NT2/D1 (cell line): ENCODE measurements around the gene TBATA.

Experiments used
- SUZ12 ChIP-seq: IDR thresholded peaks from 2 replicates; pipeline ENCODE4 v1.6.1; 2011; ENCODE audit not compliant: insufficient read length, insufficient read depth; ENCODE audit errors: extremely low read depth
- YY1 ChIP-seq: IDR thresholded peaks from 2 replicates; pipeline ENCODE4 v1.6.1; 2011; ENCODE audit not compliant: insufficient read length, insufficient read depth
- ZNF274 ChIP-seq: IDR thresholded peaks from 2 replicates; pipeline ENCODE4 v1.6.1; 2011; ENCODE audit warnings: mild to moderate bottlenecking, low read depth, low read length

- TF ChIP-seq YY1, result no peak
- no peak for TF ChIP-seq SUZ12
- TF ChIP-seq ZNF274, result no peak
These were observed 13.9 kb upstream of the TBATA start for GRCh38 chr10:70799124-70799523.
